Esophagus squamous epithelium (tissue), 5 donors: Measurements from ENCODE around the gene ST3GAL3. TPM values are rescaled to one million over a fixed set of nuclear protein-coding genes. Genes with fewer than 3 reads are reported as not detected.

Experiments used
- DNase-seq: peaks from one replicate; lab custom pipeline; 2025; lab: John Stamatoyannopoulos, UW
- H3K27ac ChIP-seq, 4 donors: fragments of 200-600 bp; sonication (generic); one replicate each; pipeline ENCODE4 v1.5.1; 2016 to 2019; ENCODE audit warnings: mild to moderate bottlenecking in 1 of 4
- H3K27me3 ChIP-seq, 4 donors: fragments of 200-600 bp; sonication (generic); 1 replicate in 3 of 4; 2 replicates in 1 of 4; pipeline versions ENCODE4 v1.5.1 to v1.6.0; 2017 to 2021; ENCODE audit warnings: antibody characterized with exemption in 1 of 4
- H3K36me3 ChIP-seq, 3 donors: fragments of 200-600 bp; sonication (generic); one replicate each; pipeline ENCODE4 v1.5.1; 2016 to 2019
- H3K4me1 ChIP-seq, 3 donors: fragments of 200-600 bp; sonication (generic); one replicate each; pipeline ENCODE4 v1.5.1; 2017 to 2019
- H3K4me3 ChIP-seq, 4 donors: fragments of 200-600 bp; sonication (generic); 1 replicate in 3 of 4; 2 replicates in 1 of 4; pipeline ENCODE4 v1.5.1; 2016 to 2019; ENCODE audit warnings: mild to moderate bottlenecking in 2 of 4, moderate library complexity in 1 of 4
- H3K9me3 ChIP-seq, 3 donors: fragments of 200-600 bp; sonication (generic); one replicate each; pipeline ENCODE4 v1.5.1; 2016 to 2019
- POLR2A ChIP-seq, 4 donors: fragments of 450-650 bp; IDR thresholded peaks; one replicate each; pipeline ENCODE4 v1.6.1; 2017; ENCODE audit warnings: antibody characterized with exemption in 4 of 4, mild to moderate bottlenecking in 4 of 4, moderate library complexity in 3 of 4
- WGBS, 2 donors: methylation state at CpG; one replicate each; pipeline ENCODE4 v1.1.5; 2018; 5-methylcytosine and 5-hydroxymethylcytosine counted together
- intact Hi-C: fragments of 100-400 bp; cut with DNase I; formaldehyde crosslinking; loops from one replicate; pipeline ENCODE4 v1.15.0; 2022
- total RNA-seq, 4 donors: library from RNA; depleted of rRNA; stranded (reverse); fragments of >200 nt; gene quantifications; one replicate each; pipeline ENCODE4 v1.1.0, GENCODE V29; 2016
- TF ChIP-seq, protein P1 (sequence below), 6 experiments: fragments of 450-650 bp in 4 of 6; fragments of 200-600 bp in 2 of 6; sonication (generic) in 2 of 6; IDR thresholded peaks; one replicate each; pipeline ENCODE4 v1.5.1; 2016 to 2019; ENCODE audit warnings: antibody characterized with exemption in 6 of 6, mild to moderate bottlenecking in 4 of 6, moderate library complexity in 4 of 6
- donor health status: DM: yes; HTN: yes; CAD: no.

ST3GAL3 gene
- total RNA-seq, 4 donors from 2014 or later = 2.8 to 10.7 (median 7.1) TPM

DNA sequence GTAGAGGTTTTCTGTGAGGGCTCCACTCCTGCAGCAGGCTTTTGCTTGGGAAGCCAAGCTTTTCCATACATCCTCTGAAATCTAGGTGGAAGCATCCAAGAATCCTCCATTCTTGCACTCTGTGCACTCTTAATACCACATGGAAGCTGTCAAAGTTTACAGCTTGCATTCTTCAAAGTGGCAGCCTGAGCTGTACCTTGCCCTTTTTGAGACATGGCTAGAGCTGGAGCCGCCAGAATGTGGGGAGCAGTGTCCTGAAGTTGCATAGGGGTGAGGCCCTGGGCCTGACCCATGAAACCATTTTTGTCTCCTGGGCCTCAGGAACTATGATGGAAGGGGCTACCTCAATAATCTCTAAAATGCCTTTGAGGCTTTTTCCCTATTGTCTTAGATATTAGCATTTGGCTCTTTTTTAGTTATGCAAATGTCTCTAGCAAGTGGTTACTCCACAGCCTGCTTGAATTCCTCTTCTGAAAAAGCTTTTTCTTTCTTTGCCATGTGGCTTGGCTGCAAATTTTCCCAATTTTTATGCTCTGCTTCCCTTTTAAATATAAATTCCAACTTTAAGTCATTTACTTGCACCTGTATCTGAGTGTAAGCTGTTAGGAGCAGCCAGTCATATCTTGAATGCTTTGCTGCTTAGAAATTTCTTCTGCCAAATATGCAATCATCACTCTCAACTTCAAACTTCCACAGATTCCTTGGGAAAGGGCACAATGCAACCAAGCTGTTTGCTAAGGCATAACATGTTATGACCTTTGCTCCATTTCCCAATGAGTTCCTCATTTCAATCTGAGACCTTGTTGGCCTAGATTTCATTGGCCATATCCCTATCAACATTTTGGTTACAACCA lies 134.2 kb downstream of the ST3GAL3 start:
- Histone ChIP-seq H3K27ac (no peak overlapping the region), H3K9me3 (no peaks in the 10 kb centered on the region), H3K27me3 (no peaks in the 10 kb centered on the region), H3K36me3 (peaks cover 0 to 30% (median 0%) of the 10 kb centered on the region in 3 donors), H3K4me3 (no peak overlapping the region), H3K4me1 (peaks cover 4 to 16% (median 8%) of the 10 kb centered on the region in 3 donors)
- no peak for TF ChIP-seq POLR2A (IDR thresholded peaks at IDR 0.05)
- TF ChIP-seq, protein P1, sequence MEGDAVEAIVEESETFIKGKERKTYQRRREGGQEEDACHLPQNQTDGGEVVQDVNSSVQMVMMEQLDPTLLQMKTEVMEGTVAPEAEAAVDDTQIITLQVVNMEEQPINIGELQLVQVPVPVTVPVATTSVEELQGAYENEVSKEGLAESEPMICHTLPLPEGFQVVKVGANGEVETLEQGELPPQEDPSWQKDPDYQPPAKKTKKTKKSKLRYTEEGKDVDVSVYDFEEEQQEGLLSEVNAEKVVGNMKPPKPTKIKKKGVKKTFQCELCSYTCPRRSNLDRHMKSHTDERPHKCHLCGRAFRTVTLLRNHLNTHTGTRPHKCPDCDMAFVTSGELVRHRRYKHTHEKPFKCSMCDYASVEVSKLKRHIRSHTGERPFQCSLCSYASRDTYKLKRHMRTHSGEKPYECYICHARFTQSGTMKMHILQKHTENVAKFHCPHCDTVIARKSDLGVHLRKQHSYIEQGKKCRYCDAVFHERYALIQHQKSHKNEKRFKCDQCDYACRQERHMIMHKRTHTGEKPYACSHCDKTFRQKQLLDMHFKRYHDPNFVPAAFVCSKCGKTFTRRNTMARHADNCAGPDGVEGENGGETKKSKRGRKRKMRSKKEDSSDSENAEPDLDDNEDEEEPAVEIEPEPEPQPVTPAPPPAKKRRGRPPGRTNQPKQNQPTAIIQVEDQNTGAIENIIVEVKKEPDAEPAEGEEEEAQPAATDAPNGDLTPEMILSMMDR (IDR thresholded peaks at IDR 0.05) = no peak
- 80 to 89% methylated on average over 1 of the region's 1 CpG for WGBS, 2 donors
- intact Hi-C loops = no loop called here
- DNase-seq = no peak

DNA sequence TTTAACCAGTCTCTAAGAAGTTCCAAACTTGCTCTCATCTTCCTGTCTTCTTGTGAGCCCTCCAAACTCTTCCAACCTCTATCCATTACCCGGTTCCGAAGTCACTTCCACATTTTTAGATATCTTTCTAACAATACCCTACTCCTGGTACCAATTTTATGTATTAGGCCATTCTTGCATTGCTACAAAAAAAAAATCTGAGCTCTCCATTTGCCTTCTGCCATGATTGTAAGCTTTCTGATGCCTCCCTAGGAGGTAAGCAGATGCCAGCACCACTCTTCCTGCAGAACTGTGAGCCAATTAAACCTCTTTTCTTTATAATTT lies 134.8 kb downstream of the ST3GAL3 start:
- intact Hi-C loops = no loop called here
- WGBS, 2 donors = 87 to 97% methylated on average over 2 of the region's 2 CpGs
- no peak for DNase-seq
- Histone ChIP-seq H3K27me3 (no peaks in the 10 kb centered on the region), H3K27ac (no peak overlapping the region), H3K4me1 (peaks cover 0 to 11% (median 2%) of the 10 kb centered on the region in 3 donors), H3K9me3 (no peaks in the 10 kb centered on the region), H3K36me3 (peaks cover 0 to 30% (median 0%) of the 10 kb centered on the region in 3 donors), H3K4me3 (no peak overlapping the region)
- TF ChIP-seq POLR2A (IDR thresholded peaks at IDR 0.05) = no peak
- TF ChIP-seq, protein P1 (IDR thresholded peaks at IDR 0.05) = no peak

DNA sequence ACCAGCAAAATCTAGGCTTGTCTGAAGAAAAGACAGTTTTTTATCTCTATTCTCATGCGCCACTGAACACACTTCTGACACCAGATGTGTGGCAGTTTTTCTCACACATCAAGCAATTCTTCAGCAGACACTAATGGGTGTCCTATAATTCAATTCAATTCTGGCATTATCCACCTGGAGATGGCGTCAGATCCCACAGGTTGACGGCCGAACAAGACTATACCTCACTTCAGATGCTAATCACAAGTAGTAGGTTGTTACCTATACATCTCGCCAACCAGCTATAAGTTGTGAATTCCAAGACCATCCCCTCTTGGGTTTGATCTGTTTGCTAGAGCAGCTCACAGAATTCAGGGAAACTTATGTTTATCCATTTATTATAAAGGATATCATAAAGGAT lies 136.3 kb downstream of the ST3GAL3 start:
- DNase-seq = no peak
- Histone ChIP-seq H3K27me3 (no peaks in the 10 kb centered on the region), H3K4me3 (no peak overlapping the region), H3K36me3 (peaks cover 0 to 24% (median 0%) of the 10 kb centered on the region in 3 donors), H3K27ac (no peak overlapping the region), H3K4me1 (peaks cover 0 to 5% (median 0%) of the 10 kb centered on the region in 3 donors), H3K9me3 (no peaks in the 10 kb centered on the region)
- TF ChIP-seq, protein P1 (IDR thresholded peaks at IDR 0.05) = peak in 2 of 6 experiments; percentile 6 to 39
- no peak for TF ChIP-seq POLR2A (IDR thresholded peaks at IDR 0.05)
- 89 to 91% methylated on average over 5 of the region's 5 CpGs for WGBS, 2 donors
- intact Hi-C loops = no loop called here

DNA sequence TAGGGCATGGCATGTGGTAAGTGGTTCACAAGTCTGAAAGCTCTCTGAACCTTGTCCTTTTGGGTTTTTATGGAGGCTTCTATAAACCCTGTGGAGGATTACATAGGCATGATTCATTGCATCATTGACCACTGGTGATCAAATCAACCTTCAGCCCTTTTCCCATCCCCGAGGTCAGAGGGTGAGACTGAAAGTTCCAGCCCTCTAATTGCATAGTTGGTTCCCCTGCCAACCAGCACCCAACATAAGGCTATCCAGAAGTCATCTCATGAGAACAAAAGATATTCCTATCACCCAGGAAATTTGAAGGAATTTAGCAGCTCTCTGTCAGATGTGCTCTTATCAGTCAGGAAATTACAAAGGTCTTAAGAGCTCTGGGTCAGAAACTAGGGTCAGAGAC lies 136.8 kb downstream of the ST3GAL3 start:
- DNase-seq = no peak
- intact Hi-C loops = no loop called here

DNA sequence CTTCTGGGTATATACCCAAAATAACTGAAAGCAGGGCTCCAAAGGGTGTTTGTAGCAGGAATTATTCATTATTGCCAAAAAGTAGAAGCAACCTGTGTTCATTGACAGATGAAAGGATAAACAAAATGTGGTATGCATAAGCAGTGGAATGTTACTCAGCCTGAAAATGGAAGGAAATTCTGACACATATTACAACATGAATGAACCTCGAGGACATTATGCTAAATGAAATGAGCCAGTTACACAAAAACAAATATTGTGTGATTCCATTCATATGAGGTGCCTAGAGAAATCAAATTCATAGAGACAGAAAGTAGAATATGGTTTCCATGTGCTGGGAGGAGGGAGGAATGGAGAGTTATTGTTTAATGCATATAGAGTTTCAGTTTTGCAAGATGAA lies 140.0 kb downstream of the ST3GAL3 start:
- Histone ChIP-seq H3K27ac (no peak overlapping the region), H3K9me3 (no peaks in the 10 kb centered on the region), H3K4me1 (no peaks in the 10 kb centered on the region), H3K36me3 (peaks cover 0 to 12% (median 0%) of the 10 kb centered on the region in 3 donors), H3K27me3 (no peaks in the 10 kb centered on the region), H3K4me3 (no peak overlapping the region)
- no peak for DNase-seq
- WGBS, 2 donors = 21 to 42% methylated on average over 1 of the region's 1 CpG
- no peak for TF ChIP-seq POLR2A (IDR thresholded peaks at IDR 0.05)
- TF ChIP-seq, protein P1 (IDR thresholded peaks at IDR 0.05) = no peak
- intact Hi-C loops = no loop called here

More for the DNA sequence above, 136.8 kb downstream of the ST3GAL3 start:
- Histone ChIP-seq H3K27me3 (no peaks in the 10 kb centered on the region), H3K36me3 (peaks cover 0 to 24% (median 0%) of the 10 kb centered on the region in 3 donors), H3K27ac (no peak overlapping the region), H3K4me1 (peaks cover 0 to under 1% (median 0%) of the 10 kb centered on the region in 3 donors), H3K4me3 (no peak overlapping the region), H3K9me3 (no peaks in the 10 kb centered on the region)
- WGBS, 2 donors = no CpG with 5 or more reads among the region's 1 CpG
- TF ChIP-seq, protein P1 (IDR thresholded peaks at IDR 0.05) = no peak
- TF ChIP-seq POLR2A (IDR thresholded peaks at IDR 0.05) = no peak
